Small intestine (tissue), 7 donors: ENCODE measurements around the gene MSMB. TPM values are rescaled to one million over a fixed set of nuclear protein-coding genes. Genes with fewer than 3 reads are reported as not detected.
"Not testable (repeated sequence)": the region's sequence is repeated elsewhere in the genome, so short reads cannot be mapped to it uniquely, and the experiment has no call there.

Experiments
- DNase-seq, 2 donors: peaks; one replicate each; pipeline versions ENCODE4 v3.0.0 to v3.0.0-alpha.2; 2013
- FAIRE-seq: peaks from 2 replicates; lab custom pipeline; 2012; peaks lifted over from hg19 to GRCh38; lab: Jason Lieb, UNC
- H3K27ac ChIP-seq, 3 donors: one replicate each; pipeline ENCODE4 v1.5.1; 2013; ENCODE audit warnings: low read length in 2 of 3, mild to moderate bottlenecking in 2 of 3, control low read depth in 1 of 3, inconsistent platforms in 1 of 3, low read depth in 1 of 3, moderate library complexity in 1 of 3
- H3K27me3 ChIP-seq, 3 donors: one replicate each; pipeline ENCODE4 v1.6.1; 2013; ENCODE audit warnings: low read length in 3 of 3, inconsistent platforms in 1 of 3; ENCODE audit not compliant: control insufficient read depth in 3 of 3, insufficient read depth in 3 of 3
- H3K36me3 ChIP-seq, 3 donors: one replicate each; pipeline ENCODE4 v1.6.1; 2013; ENCODE audit warnings: low read length in 3 of 3, inconsistent platforms in 1 of 3, low read depth in 1 of 3, mild to moderate bottlenecking in 1 of 3, moderate library complexity in 1 of 3; ENCODE audit not compliant: control insufficient read depth in 3 of 3, insufficient read depth in 2 of 3
- H3K4me1 ChIP-seq, 3 donors: one replicate each; pipeline ENCODE4 v1.6.1; 2013; ENCODE audit warnings: low read length in 2 of 3, inconsistent platforms in 1 of 3, low read depth in 1 of 3, mild to moderate bottlenecking in 1 of 3, moderate library complexity in 1 of 3; ENCODE audit not compliant: control insufficient read depth in 3 of 3, insufficient read depth in 2 of 3
- H3K4me3 ChIP-seq, 3 donors: one replicate each; pipeline ENCODE4 v1.5.1; 2013; ENCODE audit warnings: low read length in 3 of 3, control low read depth in 1 of 3, inconsistent platforms in 1 of 3, low read depth in 1 of 3, mild to moderate bottlenecking in 1 of 3, moderate library complexity in 1 of 3
- H3K9me3 ChIP-seq, 2 donors: one replicate each; pipeline ENCODE4 v1.6.1; 2013; ENCODE audit warnings: low read depth in 1 of 2, low read length in 1 of 2; ENCODE audit not compliant: control insufficient read depth in 2 of 2, insufficient read depth in 1 of 2
- WGBS, 3 donors: extraction: QIAGEN DNeasy Blood & Tissue Kit; methylation state at CpG; one replicate each; pipeline ENCODE4 v1.1.7; 2013; 5-methylcytosine and 5-hydroxymethylcytosine counted together
- polyA plus RNA-seq, 4 donors: library from polyadenylated mRNA; stranded (reverse) in 3 of 4; unstranded in 1 of 4; fragments of 200-250 nt in 3 of 4; fragments of 120-200 nt in 1 of 4; gene quantifications; one replicate each; pipeline versions ENCODE4 v1.2.1 to v1.2.3, GENCODE V29; 2013
- donor health status: healthy with polysubstance abuse.
- donor health status: control.
- donor health status: control.
- donor health status: Bipolar disorder and iron deficiency.
- donor health status: healthy.

Gene MSMB
- polyA plus RNA-seq, 4 donors, result 0.58 to 46.3 (median 1.4) TPM; not detected in 1

GRCh38 chr10:46014206-46014605 lies 31.9 kb downstream of the MSMB start:
- DNase-seq, result no peak
- Histone ChIP-seq H3K4me3 (no peak overlapping the region), H3K9me3 (no peaks in the 10 kb centered on the region), H3K36me3 (peaks cover 16 to 34% (median 33%) of the 10 kb centered on the region in 3 donors), H3K27me3 (no peaks in the 10 kb centered on the region), H3K4me1 (peaks cover 5 to 10% (median 9%) of the 10 kb centered on the region in 3 donors), H3K27ac (no peak overlapping the region)
- FAIRE-seq, result no peak
- WGBS, 3 donors, result 82 to 88% (median 88%) methylated on average over 5 of the region's 5 CpGs

- DNase-seq (no peak), FAIRE-seq (no peak)
- Histone ChIP-seq H3K9me3 (no peaks in the 10 kb centered on the region), H3K4me1 (peaks cover 2 to 4% (median 2%) of the 10 kb centered on the region in 3 donors), H3K36me3 (peaks cover 16 to 40% (median 34%) of the 10 kb centered on the region in 3 donors), H3K27me3 (no peaks in the 10 kb centered on the region), H3K4me3 (no peak overlapping the region), H3K27ac (no peak overlapping the region)
- WGBS, 3 donors, result 89 to 95% (median 93%) methylated on average over 3 of the region's 3 CpGs
These were observed 33.3 kb downstream of the MSMB start for GRCh38 chr10:46012746-46013145.

- Histone ChIP-seq H3K36me3 (peaks cover 13 to 38% (median 34%) of the 10 kb centered on the region in 3 donors), H3K9me3 (peaks cover 0 to 2% of the 10 kb centered on the region in 2 donors), H3K4me1 (peaks cover 0 to 3% (median 3%) of the 10 kb centered on the region in 3 donors), H3K27ac (no peak overlapping the region), H3K4me3 (no peak overlapping the region), H3K27me3 (no peaks in the 10 kb centered on the region)
- 59 to 74% (median 71%) methylated on average over 3 of the region's 3 CpGs for WGBS, 3 donors
- no peak for FAIRE-seq
- no peak for DNase-seq
These were observed 39.9 kb downstream of the MSMB start for GRCh38 chr10:46006219-46006618.

GRCh38 chr10:46005383-46005782 lies 40.7 kb downstream of the MSMB start:
- Histone ChIP-seq H3K27ac (no peak overlapping the region), H3K4me3 (no peak overlapping the region), H3K27me3 (no peaks in the 10 kb centered on the region), H3K4me1 (peaks cover 0 to 3% (median 3%) of the 10 kb centered on the region in 3 donors), H3K9me3 (peaks cover 0 to 2% of the 10 kb centered on the region in 2 donors), H3K36me3 (peaks cover 13 to 33% (median 28%) of the 10 kb centered on the region in 3 donors)
- WGBS, 3 donors, result 42 to 70% (median 57%) methylated on average over 4 of the region's 4 CpGs
- no peak for FAIRE-seq
- DNase-seq, result no peak

- DNase-seq (no peak), FAIRE-seq (no peak)
- Histone ChIP-seq H3K9me3 (peaks cover 0 to 2% of the 10 kb centered on the region in 2 donors), H3K27me3 (no peaks in the 10 kb centered on the region), H3K27ac (no peak overlapping the region), H3K36me3 (peaks cover 13 to 33% (median 25%) of the 10 kb centered on the region in 3 donors), H3K4me3 (no peak overlapping the region), H3K4me1 (peaks cover 0 to 3% (median 3%) of the 10 kb centered on the region in 3 donors)
- WGBS, 3 donors, result 95 to 100% (median 98%) methylated on average over 2 of the region's 2 CpGs
These were observed 41.1 kb downstream of the MSMB start for GRCh38 chr10:46004963-46005362.

- DNase-seq (no peak), FAIRE-seq (no peak)
- H3K36me3 ChIP-seq, result peaks cover 10 to 36% (median 16%) of the 10 kb centered on the region in 3 donors
- H3K4me1 ChIP-seq, result peaks cover 0 to 5% (median 3%) of the 10 kb centered on the region in 3 donors
- no peaks in the 10 kb centered on the region for H3K27me3 ChIP-seq
- H3K4me3 ChIP-seq, result no peak overlapping the region
- peaks cover 0 to 9% of the 10 kb centered on the region in 2 donors for H3K9me3 ChIP-seq
- no peak overlapping the region for H3K27ac ChIP-seq
- 89 to 93% (median 92%) methylated on average over 9 of the region's 9 CpGs for WGBS, 3 donors
These were observed 43.0 kb downstream of the MSMB start for GRCh38 chr10:46002916-46003693.

DNA sequence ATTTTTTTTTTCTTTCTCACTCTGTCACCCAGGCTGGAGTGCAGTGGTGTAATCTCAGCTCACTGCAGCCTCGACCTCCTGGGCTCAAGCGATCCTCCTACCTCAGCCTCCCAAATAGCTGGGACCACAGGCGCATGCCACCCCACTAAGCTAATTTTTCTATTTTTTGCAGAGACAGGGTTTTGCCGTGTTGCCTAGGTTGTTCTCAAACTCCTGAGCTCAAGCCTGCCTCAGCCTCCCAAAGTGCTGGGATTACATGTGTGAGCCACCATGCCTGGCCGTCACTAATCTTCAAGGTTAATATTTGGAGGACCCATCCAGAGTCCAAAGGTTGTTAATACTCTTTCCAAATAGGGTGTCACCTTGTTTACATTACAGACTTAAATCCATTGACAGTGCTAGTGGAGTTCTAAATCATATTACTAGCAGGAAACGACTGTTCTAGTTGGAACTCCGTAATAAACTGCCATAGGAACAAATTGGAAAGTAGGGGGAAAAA lies 43.8 kb downstream of the MSMB start:
- peak in 1 of 2 donors; percentile 54 for DNase-seq
- not testable (repeated sequence) for H3K9me3 ChIP-seq, H3K4me1 ChIP-seq, H3K27ac ChIP-seq, H3K4me3 ChIP-seq, FAIRE-seq, H3K27me3 ChIP-seq
- WGBS, 3 donors, result 70 to 82% (median 76%) methylated on average over 7 of the region's 7 CpGs
- H3K36me3 ChIP-seq, result peaks cover 10 to 36% (median 15%) of the 10 kb centered on the region in 3 donors

GRCh38 chr10:46001187-46001756 lies 44.8 kb downstream of the MSMB start:
- WGBS, 3 donors, result 74 to 75% (median 74%) methylated on average over 5 of the region's 5 CpGs
- Histone ChIP-seq H3K27ac (no peak overlapping the region), H3K4me1 (peaks cover 0 to 5% (median 3%) of the 10 kb centered on the region in 3 donors), H3K36me3 (peaks cover 6 to 38% (median 14%) of the 10 kb centered on the region in 3 donors), H3K9me3 (peaks cover 0 to 7% of the 10 kb centered on the region in 2 donors), H3K27me3 (no peaks in the 10 kb centered on the region), H3K4me3 (no peak overlapping the region)
- no peak for FAIRE-seq
- DNase-seq, result no peak
